Smooth muscle cell of the brain vasculature (primary cell): ENCODE data around the gene FANCE.

Source experiments
- DNase-seq: peaks from one replicate; pipeline ENCODE4 v3.0.0-alpha.2; 2012; ENCODE audit warnings: low read depth, low spot score

FANCE gene

GRCh38 chr6:35483893-35484645 lies 31.9 kb downstream of the FANCE start:
- DNase-seq = no peak

- DNase-seq = no peak
These were observed 32.8 kb downstream of the FANCE start for GRCh38 chr6:35484921-35485392.

GRCh38 chr6:35485402-35485877 lies 33.3 kb downstream of the FANCE start:
- no peak for DNase-seq

- DNase-seq = no peak
These were observed 34.1 kb downstream of the FANCE start for GRCh38 chr6:35486005-35486925.

GRCh38 chr6:35487658-35488516 lies 35.7 kb downstream of the FANCE start:
- no peak for DNase-seq

- no peak for DNase-seq
These were observed 36.4 kb downstream of the FANCE start for GRCh38 chr6:35488517-35488862.

GRCh38 chr6:35489066-35489465 lies 36.9 kb downstream of the FANCE start:
- DNase-seq = no peak

GRCh38 chr6:35489995-35490791 lies 38.1 kb downstream of the FANCE start:
- no peak for DNase-seq

- no peak for DNase-seq
These were observed 38.9 kb downstream of the FANCE start for GRCh38 chr6:35490821-35491557.

- DNase-seq = no peak
These were observed 39.6 kb downstream of the FANCE start for GRCh38 chr6:35491558-35492257.

- DNase-seq = no peak
These were observed 40.3 kb downstream of the FANCE start for GRCh38 chr6:35492258-35492973.

GRCh38 chr6:35492974-35493284 lies 40.8 kb downstream of the FANCE start:
- DNase-seq = no peak

- no peak for DNase-seq
These were observed 41.3 kb downstream of the FANCE start for GRCh38 chr6:35493307-35493983.

- no peak for DNase-seq
These were observed 42.0 kb downstream of the FANCE start for GRCh38 chr6:35494161-35494563.

GRCh38 chr6:35495258-35496035 lies 43.3 kb downstream of the FANCE start:
- no peak for DNase-seq

- DNase-seq = no peak
These were observed 44.1 kb downstream of the FANCE start for GRCh38 chr6:35496036-35496840.
